Esophagus squamous epithelium (tissue), 4 donors: ENCODE measurements around the gene OBP2A.

Experiments used
- CTCF ChIP-seq, 6 experiments: fragments of 450-650 bp in 4 of 6; fragments of 200-600 bp in 2 of 6; sonication (generic) in 2 of 6; IDR thresholded peaks; one replicate each; pipeline ENCODE4 v1.5.1; 2016 to 2019; ENCODE audit warnings: antibody characterized with exemption in 6 of 6, mild to moderate bottlenecking in 4 of 6, moderate library complexity in 4 of 6
- POLR2A ChIP-seq, 4 donors: fragments of 450-650 bp; IDR thresholded peaks; one replicate each; pipeline ENCODE4 v1.6.1; 2017; ENCODE audit warnings: antibody characterized with exemption in 4 of 4, mild to moderate bottlenecking in 4 of 4, moderate library complexity in 3 of 4

DNA sequence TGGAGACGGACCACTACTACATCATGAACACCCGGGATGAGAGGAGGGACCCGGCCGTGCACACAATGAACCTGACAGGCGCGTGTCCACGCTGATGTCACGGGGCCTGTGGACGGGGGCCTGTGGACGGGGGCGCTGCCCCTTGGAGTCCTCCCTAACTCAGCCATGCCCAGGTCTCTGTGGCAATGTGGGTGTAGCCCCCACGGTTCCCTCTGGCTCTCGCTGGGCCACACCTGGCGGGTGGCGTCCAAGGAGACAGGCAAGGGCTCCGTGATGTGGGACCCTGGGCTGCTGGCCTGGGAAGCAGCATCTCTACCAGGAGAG lies 37.7 kb downstream of the OBP2A start:
- TF ChIP-seq CTCF (IDR thresholded peaks at IDR 0.05), result no peak
- no peak for TF ChIP-seq POLR2A (IDR thresholded peaks at IDR 0.05)
